HEK293 (cell line): Measurements from ENCODE around the gene KLK7.

ENCODE experiments used
- CTCF ChIA-PET: fragments of 350-600 bp; formaldehyde crosslinking; extraction: SDS; loops from one replicate; lab custom pipeline; 2021; ENCODE audit warnings: antibody characterized with exemption; lab: Yijun Ruan, JAX
- POLR2A ChIA-PET: fragments of 300-600 bp; formaldehyde crosslinking; extraction: SDS; loops from one replicate; lab custom pipeline; 2020; ENCODE audit warnings: antibody characterized with exemption, inconsistent platforms; lab: Yijun Ruan, JAX
- H3K27ac ChIP-seq: fragments of 200-500 bp; sonication (Bioruptor generic); 2 replicates; pipeline ENCODE4 v1.5.1; 2014; ENCODE audit warnings: low read depth, low read length, control low read depth, inconsistent platforms; ENCODE audit errors: extremely low read depth
- H3K36me3 ChIP-seq, 2 experiments: fragments of 200-500 bp in 1 of 2; sonication (Bioruptor generic) in 1 of 2; 1 replicate in 1 of 2; 2 replicates in 1 of 2; pipeline ENCODE4 v1.5.1; 2014 to 2017; ENCODE audit warnings: inconsistent platforms in 2 of 2, low read length in 2 of 2; ENCODE audit not compliant: control insufficient read depth in 2 of 2, insufficient read depth in 1 of 2
- H3K4me1 ChIP-seq: fragments of 200-500 bp; sonication (Bioruptor generic); 2 replicates; pipeline ENCODE4 v1.5.1; 2014; ENCODE audit warnings: mild to moderate bottlenecking, low read length, inconsistent platforms; ENCODE audit not compliant: control insufficient read depth, insufficient read depth
- H3K4me3 ChIP-seq: 2 replicates; pipeline ENCODE4 v1.5.1; 2011; ENCODE audit warnings: low read depth, mild to moderate bottlenecking, control low read depth, low read length, moderate library complexity
- H3K9me3 ChIP-seq: fragments of 200-500 bp; sonication (Bioruptor generic); 2 replicates; pipeline ENCODE4 v1.5.1; 2014; ENCODE audit warnings: low read depth, low read length, inconsistent platforms; ENCODE audit not compliant: control insufficient read depth, insufficient read depth
- BCL11B ChIP-seq: fragments of 450-650 bp; formaldehyde crosslinking; IDR thresholded peaks from 2 replicates; pipeline ENCODE4 v1.5.1; 2016; ENCODE audit warnings: low read depth, missing biosample characterization, missing genetic modification characterization
- REPIN1 ChIP-seq: fragments of 450-650 bp; formaldehyde crosslinking; IDR thresholded peaks from 2 replicates; pipeline ENCODE4 v1.5.1; 2017; ENCODE audit warnings: missing biosample characterization, missing genetic modification characterization, low read depth
- SCRT1 ChIP-seq: fragments of 450-650 bp; formaldehyde crosslinking; IDR thresholded peaks from 2 replicates; pipeline ENCODE4 v1.5.1; 2016; ENCODE audit warnings: missing biosample characterization, missing genetic modification characterization, borderline replicate concordance
- SCRT2 ChIP-seq: fragments of 450-650 bp; formaldehyde crosslinking; IDR thresholded peaks from 2 replicates; pipeline ENCODE4 v1.5.1; 2016; ENCODE audit warnings: missing biosample characterization, missing genetic modification characterization
- SP7 ChIP-seq: fragments of 450-650 bp; formaldehyde crosslinking; IDR thresholded peaks from 2 replicates; pipeline ENCODE4 v1.5.1; 2016; ENCODE audit warnings: missing biosample characterization, missing genetic modification characterization
- ZFHX2 ChIP-seq: fragments of 450-650 bp; formaldehyde crosslinking; conservative IDR thresholded peaks from 2 replicates; pipeline ENCODE4 v1.5.1; 2016; ENCODE audit warnings: missing biosample characterization, missing genetic modification characterization
- ZNF184 ChIP-seq: fragments of 450-650 bp; IDR thresholded peaks from 2 replicates; pipeline ENCODE4 v1.5.1; 2018; ENCODE audit warnings: missing biosample characterization, mild to moderate bottlenecking, missing genetic modification characterization
- ZNF2 ChIP-seq: fragments of 450-650 bp; formaldehyde crosslinking; IDR thresholded peaks from 2 replicates; pipeline ENCODE4 v1.5.1; 2016; ENCODE audit warnings: missing biosample characterization, missing genetic modification characterization
- ZNF211 ChIP-seq: fragments of 450-650 bp; formaldehyde crosslinking; IDR thresholded peaks from 2 replicates; pipeline ENCODE4 v1.5.1; 2016; ENCODE audit warnings: low read depth, missing biosample characterization, missing genetic modification characterization
- ZNF24 ChIP-seq: fragments of 450-650 bp; formaldehyde crosslinking; IDR thresholded peaks from 2 replicates; pipeline ENCODE4 v1.5.1; 2016; ENCODE audit warnings: missing biosample characterization, missing genetic modification characterization
- ZNF354C ChIP-seq: fragments of 450-650 bp; formaldehyde crosslinking; IDR thresholded peaks from 2 replicates; pipeline ENCODE4 v1.5.1; 2016; ENCODE audit warnings: missing biosample characterization, missing genetic modification characterization, low read depth, borderline replicate concordance
- ZNF37A ChIP-seq: fragments of 450-650 bp; IDR thresholded peaks from 2 replicates; pipeline ENCODE4 v1.5.1; 2018; ENCODE audit warnings: missing biosample characterization, missing genetic modification characterization
- ZNF416 ChIP-seq: fragments of 450-650 bp; formaldehyde crosslinking; IDR thresholded peaks from 2 replicates; pipeline ENCODE4 v1.5.1; 2016; ENCODE audit warnings: missing biosample characterization, missing genetic modification characterization
- ZNF658 ChIP-seq: fragments of 450-650 bp; formaldehyde crosslinking; IDR thresholded peaks from 2 replicates; pipeline ENCODE4; 2016; ENCODE audit warnings: missing biosample characterization, missing genetic modification characterization
- ZNF785 ChIP-seq: fragments of 450-650 bp; formaldehyde crosslinking; IDR thresholded peaks from 2 replicates; pipeline ENCODE4 v1.5.1; 2016; ENCODE audit warnings: missing biosample characterization, missing genetic modification characterization
- ZNF843 ChIP-seq: fragments of 450-650 bp; formaldehyde crosslinking; IDR thresholded peaks from 2 replicates; pipeline ENCODE4 v1.5.1; 2016; ENCODE audit warnings: missing biosample characterization, missing genetic modification characterization
- ZSCAN23 ChIP-seq: fragments of 450-650 bp; formaldehyde crosslinking; IDR thresholded peaks from 2 replicates; pipeline ENCODE4 v1.5.1; 2016; ENCODE audit warnings: missing biosample characterization, missing genetic modification characterization
- TF ChIP-seq, protein P1 (sequence below): fragments of 450-650 bp; formaldehyde crosslinking; IDR thresholded peaks from 2 replicates; pipeline ENCODE4 v1.5.1; 2016; ENCODE audit warnings: missing biosample characterization, missing genetic modification characterization
- TF ChIP-seq, protein P2 (sequence below): fragments of 450-650 bp; formaldehyde crosslinking; IDR thresholded peaks from 2 replicates; pipeline ENCODE4 v1.5.1; 2017; ENCODE audit warnings: missing biosample characterization, missing genetic modification characterization
- TF ChIP-seq, protein P3 (sequence below): fragments of 450-650 bp; formaldehyde crosslinking; IDR thresholded peaks from 2 replicates; pipeline ENCODE4 v1.5.1; 2016; ENCODE audit warnings: missing biosample characterization, missing genetic modification characterization, borderline replicate concordance
- TF ChIP-seq, protein P4 (sequence below): fragments of 450-650 bp; IDR thresholded peaks from 2 replicates; pipeline ENCODE4 v1.5.1; 2018; ENCODE audit warnings: missing biosample characterization, missing genetic modification characterization
- TF ChIP-seq, protein P5 (sequence below): fragments of 450-650 bp; formaldehyde crosslinking; IDR thresholded peaks from 2 replicates; pipeline ENCODE4 v1.5.1; 2016; ENCODE audit warnings: missing biosample characterization, missing genetic modification characterization
- TF ChIP-seq, protein P6 (sequence below): fragments of 450-650 bp; formaldehyde crosslinking; IDR thresholded peaks from 2 replicates; pipeline ENCODE4 v1.5.1; 2016; ENCODE audit warnings: missing biosample characterization, missing genetic modification characterization
- TF ChIP-seq, protein P7 (sequence below): fragments of 450-650 bp; formaldehyde crosslinking; IDR thresholded peaks from 2 replicates; pipeline ENCODE4 v1.5.1; 2016; ENCODE audit warnings: missing biosample characterization, missing genetic modification characterization

KLK7 gene

DNA sequence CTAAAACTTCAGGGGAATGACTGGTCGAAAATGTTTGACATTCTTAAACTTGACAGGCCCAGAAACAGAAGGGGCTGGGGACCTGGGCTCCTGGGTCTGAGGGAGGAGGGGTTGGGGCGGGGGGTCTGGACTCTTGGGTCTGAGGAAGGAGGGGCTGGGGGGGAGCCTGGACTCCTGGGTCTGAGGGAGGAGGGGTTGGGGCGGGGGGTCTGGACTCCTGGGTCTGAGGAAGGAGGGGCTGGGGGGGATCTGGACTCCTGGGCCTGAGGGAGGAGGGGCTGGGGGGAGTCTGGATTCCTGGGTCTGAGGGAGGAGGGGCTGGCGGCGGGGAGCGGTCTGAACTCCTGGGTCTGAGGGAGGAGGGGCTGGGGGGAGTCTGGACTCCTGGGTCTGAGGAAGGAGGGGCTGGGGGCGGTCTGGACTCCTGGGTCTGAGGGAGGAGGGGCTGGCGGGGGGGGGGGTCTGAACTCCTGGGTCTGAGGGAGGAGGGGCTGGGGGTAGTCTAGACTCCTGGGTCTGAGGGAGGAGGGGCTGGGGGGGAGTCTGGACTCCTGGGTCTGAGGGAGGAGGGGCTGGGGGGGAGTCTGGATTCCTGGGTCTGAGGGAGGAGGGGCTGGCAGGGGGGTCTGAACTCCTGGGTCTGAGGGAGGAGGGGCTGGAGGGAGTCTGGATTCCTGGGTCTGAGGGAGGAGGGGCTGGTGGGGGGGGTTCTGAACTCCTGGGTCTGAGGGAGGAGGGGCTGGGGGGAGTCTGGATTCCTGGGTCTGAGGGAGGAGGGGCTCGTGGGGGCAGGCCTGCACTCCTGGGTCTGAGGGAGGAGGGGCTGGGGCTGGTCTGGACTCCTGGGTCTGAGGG is 8.8 kb downstream of the KLK7 start:
- no peak overlapping the region for H3K4me3 ChIP-seq
- no peaks in the 10 kb centered on the region for H3K36me3 ChIP-seq
- H3K9me3 ChIP-seq: no peaks in the 10 kb centered on the region
- TF ChIP-seq ZNF416 (tag by site-specific recombination) (no peak), REPIN1 (no peak), ZNF658 (tag by site-specific recombination) (no peak), ZNF211 (no peak), SCRT2 (tag by site-specific recombination) (no peak), BCL11B (tag by site-specific recombination) (no peak), ZNF2 (no peak)
- TF ChIP-seq, protein P1, sequence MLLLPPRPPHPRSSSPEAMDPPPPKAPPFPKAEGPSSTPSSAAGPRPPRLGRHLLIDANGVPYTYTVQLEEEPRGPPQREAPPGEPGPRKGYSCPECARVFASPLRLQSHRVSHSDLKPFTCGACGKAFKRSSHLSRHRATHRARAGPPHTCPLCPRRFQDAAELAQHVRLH (tag by site-specific recombination): no peak
- TF ChIP-seq, protein P2, sequence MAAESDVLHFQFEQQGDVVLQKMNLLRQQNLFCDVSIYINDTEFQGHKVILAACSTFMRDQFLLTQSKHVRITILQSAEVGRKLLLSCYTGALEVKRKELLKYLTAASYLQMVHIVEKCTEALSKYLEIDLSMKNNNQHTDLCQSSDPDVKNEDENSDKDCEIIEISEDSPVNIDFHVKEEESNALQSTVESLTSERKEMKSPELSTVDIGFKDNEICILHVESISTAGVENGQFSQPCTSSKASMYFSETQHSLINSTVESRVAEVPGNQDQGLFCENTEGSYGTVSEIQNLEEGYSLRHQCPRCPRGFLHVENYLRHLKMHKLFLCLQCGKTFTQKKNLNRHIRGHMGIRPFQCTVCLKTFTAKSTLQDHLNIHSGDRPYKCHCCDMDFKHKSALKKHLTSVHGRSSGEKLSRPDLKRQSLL (tag by site-specific recombination): no peak
- CTCF ChIA-PET: interaction anchor here (0.6 kb wide), 1 partner anchor 28 kb away, joined by 3 read pairs; no protein-coding TSS in a partner anchor
- H3K4me1 ChIP-seq: no peaks in the 10 kb centered on the region
- POLR2A ChIA-PET: no interaction called here
- no peak overlapping the region for H3K27ac ChIP-seq

DNA sequence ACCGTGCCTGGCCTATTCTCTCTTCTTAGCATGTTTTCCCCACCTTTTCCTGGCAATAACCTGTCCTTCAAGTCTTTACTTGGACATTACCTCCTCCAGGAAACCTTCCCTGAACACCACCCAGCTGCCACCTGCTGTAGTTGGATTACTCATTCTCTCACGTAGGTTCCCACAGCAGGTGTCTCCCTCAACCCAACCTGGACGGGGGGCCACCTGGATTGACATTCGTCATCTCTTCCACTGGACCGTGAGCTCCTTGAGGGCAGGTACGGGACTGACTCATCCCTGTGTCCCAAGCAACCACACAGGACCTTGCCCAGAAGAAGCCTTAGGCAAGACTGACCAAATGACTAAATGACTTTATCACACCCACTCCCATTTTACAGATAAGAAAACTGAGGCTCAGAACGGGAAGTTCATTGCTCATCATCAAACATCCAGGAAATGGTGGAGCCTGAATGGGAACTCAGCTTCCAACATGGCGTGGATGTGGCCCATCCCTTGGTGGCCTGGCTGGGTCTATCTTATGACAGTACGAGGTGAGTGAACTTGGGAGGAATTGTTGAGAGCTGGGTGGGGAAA is 10.8 kb downstream of the KLK7 start:
- H3K4me1 ChIP-seq: no peaks in the 10 kb centered on the region
- no peaks in the 10 kb centered on the region for H3K9me3 ChIP-seq
- no peak for TF ChIP-seq ZFHX2 (tag by site-specific recombination)
- TF ChIP-seq ZNF184 (tag by site-specific recombination): no peak
- TF ChIP-seq, protein P3, sequence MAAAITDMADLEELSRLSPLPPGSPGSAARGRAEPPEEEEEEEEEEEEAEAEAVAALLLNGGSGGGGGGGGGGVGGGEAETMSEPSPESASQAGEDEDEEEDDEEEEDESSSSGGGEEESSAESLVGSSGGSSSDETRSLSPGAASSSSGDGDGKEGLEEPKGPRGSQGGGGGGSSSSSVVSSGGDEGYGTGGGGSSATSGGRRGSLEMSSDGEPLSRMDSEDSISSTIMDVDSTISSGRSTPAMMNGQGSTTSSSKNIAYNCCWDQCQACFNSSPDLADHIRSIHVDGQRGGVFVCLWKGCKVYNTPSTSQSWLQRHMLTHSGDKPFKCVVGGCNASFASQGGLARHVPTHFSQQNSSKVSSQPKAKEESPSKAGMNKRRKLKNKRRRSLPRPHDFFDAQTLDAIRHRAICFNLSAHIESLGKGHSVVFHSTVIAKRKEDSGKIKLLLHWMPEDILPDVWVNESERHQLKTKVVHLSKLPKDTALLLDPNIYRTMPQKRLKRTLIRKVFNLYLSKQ: no peak
- TF ChIP-seq, protein P4, sequence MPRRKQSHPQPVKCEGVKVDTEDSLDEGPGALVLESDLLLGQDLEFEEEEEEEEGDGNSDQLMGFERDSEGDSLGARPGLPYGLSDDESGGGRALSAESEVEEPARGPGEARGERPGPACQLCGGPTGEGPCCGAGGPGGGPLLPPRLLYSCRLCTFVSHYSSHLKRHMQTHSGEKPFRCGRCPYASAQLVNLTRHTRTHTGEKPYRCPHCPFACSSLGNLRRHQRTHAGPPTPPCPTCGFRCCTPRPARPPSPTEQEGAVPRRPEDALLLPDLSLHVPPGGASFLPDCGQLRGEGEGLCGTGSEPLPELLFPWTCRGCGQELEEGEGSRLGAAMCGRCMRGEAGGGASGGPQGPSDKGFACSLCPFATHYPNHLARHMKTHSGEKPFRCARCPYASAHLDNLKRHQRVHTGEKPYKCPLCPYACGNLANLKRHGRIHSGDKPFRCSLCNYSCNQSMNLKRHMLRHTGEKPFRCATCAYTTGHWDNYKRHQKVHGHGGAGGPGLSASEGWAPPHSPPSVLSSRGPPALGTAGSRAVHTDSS (tag by site-specific recombination): no peak
- TF ChIP-seq ZNF24 (tag by site-specific recombination): no peak
- TF ChIP-seq, protein P5, sequence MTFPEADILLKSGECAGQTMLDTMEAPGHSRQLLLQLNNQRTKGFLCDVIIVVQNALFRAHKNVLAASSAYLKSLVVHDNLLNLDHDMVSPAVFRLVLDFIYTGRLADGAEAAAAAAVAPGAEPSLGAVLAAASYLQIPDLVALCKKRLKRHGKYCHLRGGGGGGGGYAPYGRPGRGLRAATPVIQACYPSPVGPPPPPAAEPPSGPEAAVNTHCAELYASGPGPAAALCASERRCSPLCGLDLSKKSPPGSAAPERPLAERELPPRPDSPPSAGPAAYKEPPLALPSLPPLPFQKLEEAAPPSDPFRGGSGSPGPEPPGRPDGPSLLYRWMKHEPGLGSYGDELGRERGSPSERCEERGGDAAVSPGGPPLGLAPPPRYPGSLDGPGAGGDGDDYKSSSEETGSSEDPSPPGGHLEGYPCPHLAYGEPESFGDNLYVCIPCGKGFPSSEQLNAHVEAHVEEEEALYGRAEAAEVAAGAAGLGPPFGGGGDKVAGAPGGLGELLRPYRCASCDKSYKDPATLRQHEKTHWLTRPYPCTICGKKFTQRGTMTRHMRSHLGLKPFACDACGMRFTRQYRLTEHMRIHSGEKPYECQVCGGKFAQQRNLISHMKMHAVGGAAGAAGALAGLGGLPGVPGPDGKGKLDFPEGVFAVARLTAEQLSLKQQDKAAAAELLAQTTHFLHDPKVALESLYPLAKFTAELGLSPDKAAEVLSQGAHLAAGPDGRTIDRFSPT (tag by site-specific recombination): no peak
- TF ChIP-seq, protein P6, sequence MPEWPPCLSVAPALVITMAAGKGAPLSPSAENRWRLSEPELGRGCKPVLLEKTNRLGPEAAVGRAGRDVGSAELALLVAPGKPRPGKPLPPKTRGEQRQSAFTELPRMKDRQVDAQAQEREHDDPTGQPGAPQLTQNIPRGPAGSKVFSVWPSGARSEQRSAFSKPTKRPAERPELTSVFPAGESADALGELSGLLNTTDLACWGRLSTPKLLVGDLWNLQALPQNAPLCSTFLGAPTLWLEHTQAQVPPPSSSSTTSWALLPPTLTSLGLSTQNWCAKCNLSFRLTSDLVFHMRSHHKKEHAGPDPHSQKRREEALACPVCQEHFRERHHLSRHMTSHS (tag by site-specific recombination): no peak
- TF ChIP-seq ZNF843 (tag by site-specific recombination): no peak
- no peak for TF ChIP-seq ZNF37A (tag by site-specific recombination)
- no peak for TF ChIP-seq SCRT1 (tag by site-specific recombination)
- TF ChIP-seq ZNF785 (tag by site-specific recombination): no peak
- no peak for TF ChIP-seq ZNF354C
- TF ChIP-seq, protein P7, sequence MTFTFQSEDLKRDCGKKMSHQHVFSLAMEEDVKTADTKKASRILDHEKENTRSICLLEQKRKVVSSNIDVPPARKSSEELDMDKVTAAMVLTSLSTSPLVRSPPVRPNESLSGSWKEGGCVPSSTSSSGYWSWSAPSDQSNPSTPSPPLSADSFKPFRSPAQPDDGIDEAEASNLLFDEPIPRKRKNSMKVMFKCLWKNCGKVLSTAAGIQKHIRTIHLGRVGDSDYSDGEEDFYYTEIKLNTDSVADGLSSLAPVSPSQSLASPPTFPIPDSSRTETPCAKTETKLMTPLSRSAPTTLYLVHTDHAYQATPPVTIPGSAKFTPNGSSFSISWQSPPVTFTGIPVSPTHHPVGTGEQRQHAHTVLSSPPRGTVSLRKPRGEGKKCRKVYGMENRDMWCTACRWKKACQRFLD (tag by site-specific recombination): no peak
- no peak for TF ChIP-seq ZSCAN23 (tag by site-specific recombination)
- TF ChIP-seq SP7 (tag by site-specific recombination): no peak
- TF ChIP-seq, all 188 proteins: peak for 0
- POLR2A ChIA-PET: no interaction called here
- Histone ChIP-seq H3K36me3 (no peaks in the 10 kb centered on the region), H3K4me3 (no peak overlapping the region), H3K27ac (no peak overlapping the region)
- CTCF ChIA-PET: interaction anchor here (0.6 to 1.3 kb wide), 3 partner anchors 44 to 287 kb away, joined by 3 to 7 read pairs (median 3); no protein-coding TSS in a partner anchor
